ENCODE data around the gene FAM217A. TPM values are rescaled to one million over a fixed set of nuclear protein-coding genes. Genes with fewer than 3 reads are reported as not detected.

Gene FAM217A
- total and polyA plus RNA-seq, 4 donors, result not detected

GRCh38 chr6:4036581-4036980, 42.4 kb downstream of the FAM217A start:
- WGBS, 2 donors, result 92 to 97% methylated on average over 5 of the region's 5 CpGs
- no peak for DNase-seq
- H3K36me3 ChIP-seq (ENCODE audit: control insufficient read depth in 1 of 2, insufficient read depth in 2 of 2, low read length in 1 of 2), result peaks cover 0 to 6% of the 10 kb centered on the region in 2 donors

GRCh38 chr6:4032475-4032874, 46.5 kb downstream of the FAM217A start:
- Histone ChIP-seq H3K4me3 (ENCODE audit: low read length in 2 of 2) (no peak overlapping the region), H3K27ac (ENCODE audit: low read depth in 1 of 2, low read length in 2 of 2) (no peak overlapping the region), H3K27me3 (ENCODE audit: control insufficient read depth in 1 of 2, insufficient read depth in 2 of 2, low read length in 1 of 2) (no peaks in the 10 kb centered on the region), H3K36me3 (ENCODE audit: control insufficient read depth in 1 of 2, insufficient read depth in 2 of 2, low read length in 1 of 2) (peaks cover 0 to 2% of the 10 kb centered on the region in 2 donors), H3K9me3 (ENCODE audit: control insufficient read depth, low read length) (no peaks in the 10 kb centered on the region), H3K4me1 (ENCODE audit: control insufficient read depth in 1 of 2, insufficient read depth in 2 of 2, low read length in 2 of 2) (peaks cover 0 to 1% of the 10 kb centered on the region in 2 donors)
- no peak for ATAC-seq (ENCODE audit: low FRiP score)
- 81 to 82% methylated on average over 9 of the region's 9 CpGs for WGBS, 2 donors
- no peak for DNase-seq
- intact Hi-C loops (cut with DNase I), result no loop called here

More at GRCh38 chr6:4036581-4036980, 42.4 kb downstream of the FAM217A start:
- H3K9me3 ChIP-seq (ENCODE audit: control insufficient read depth, low read length), result no peaks in the 10 kb centered on the region
- H3K4me1 ChIP-seq (ENCODE audit: control insufficient read depth in 1 of 2, insufficient read depth in 2 of 2, low read length in 2 of 2), result peaks cover 0 to 1% of the 10 kb centered on the region in 2 donors
- no peak for ATAC-seq (ENCODE audit: low FRiP score)
- intact Hi-C loops (cut with DNase I), result no loop called here
- no peak overlapping the region for H3K27ac ChIP-seq (ENCODE audit: low read depth in 1 of 2, low read length in 2 of 2)
- H3K4me3 ChIP-seq (ENCODE audit: low read length in 2 of 2), result no peak overlapping the region
- no peaks in the 10 kb centered on the region for H3K27me3 ChIP-seq (ENCODE audit: control insufficient read depth in 1 of 2, insufficient read depth in 2 of 2, low read length in 1 of 2)

- intact Hi-C loops (cut with DNase I), result no loop called here
These were observed 47.5 kb downstream of the FAM217A start for GRCh38 chr6:4031442-4031841.

GRCh38 chr6:4030669-4031068, 48.3 kb downstream of the FAM217A start:
- no peaks in the 10 kb centered on the region for H3K27me3 ChIP-seq (ENCODE audit: control insufficient read depth in 1 of 2, insufficient read depth in 2 of 2, low read length in 1 of 2)
- no peaks in the 10 kb centered on the region for H3K36me3 ChIP-seq (ENCODE audit: control insufficient read depth in 1 of 2, insufficient read depth in 2 of 2, low read length in 1 of 2)
- DNase-seq (no peak), ATAC-seq (ENCODE audit: low FRiP score) (no peak)
- intact Hi-C loops (cut with DNase I), result no loop called here
- WGBS, 2 donors, result 89 to 94% methylated on average over 2 of the region's 2 CpGs
- H3K27ac ChIP-seq (ENCODE audit: low read depth in 1 of 2, low read length in 2 of 2), result no peak overlapping the region
- no peak overlapping the region for H3K4me3 ChIP-seq (ENCODE audit: low read length in 2 of 2)
- no peaks in the 10 kb centered on the region for H3K9me3 ChIP-seq (ENCODE audit: control insufficient read depth, low read length)
- peaks cover 0 to 1% of the 10 kb centered on the region in 2 donors for H3K4me1 ChIP-seq (ENCODE audit: control insufficient read depth in 1 of 2, insufficient read depth in 2 of 2, low read length in 2 of 2)

More at GRCh38 chr6:4031442-4031841, 47.5 kb downstream of the FAM217A start:
- no peak overlapping the region for H3K27ac ChIP-seq (ENCODE audit: low read depth in 1 of 2, low read length in 2 of 2)
- ATAC-seq (ENCODE audit: low FRiP score) (no peak), DNase-seq (no peak)
- no peaks in the 10 kb centered on the region for H3K9me3 ChIP-seq (ENCODE audit: control insufficient read depth, low read length)
- H3K27me3 ChIP-seq (ENCODE audit: control insufficient read depth in 1 of 2, insufficient read depth in 2 of 2, low read length in 1 of 2), result no peaks in the 10 kb centered on the region
- peaks cover 0 to 1% of the 10 kb centered on the region in 2 donors for H3K4me1 ChIP-seq (ENCODE audit: control insufficient read depth in 1 of 2, insufficient read depth in 2 of 2, low read length in 2 of 2)
- H3K36me3 ChIP-seq (ENCODE audit: control insufficient read depth in 1 of 2, insufficient read depth in 2 of 2, low read length in 1 of 2), result no peaks in the 10 kb centered on the region
- WGBS, 2 donors, result 90 to 95% methylated on average over 1 of the region's 1 CpG
- H3K4me3 ChIP-seq (ENCODE audit: low read length in 2 of 2), result no peak overlapping the region

GRCh38 chr6:4029687-4030086, 49.2 kb downstream of the FAM217A start:
- peaks cover 0 to 1% of the 10 kb centered on the region in 2 donors for H3K4me1 ChIP-seq (ENCODE audit: control insufficient read depth in 1 of 2, insufficient read depth in 2 of 2, low read length in 2 of 2)

GRCh38 chr6:4028051-4028450, 50.9 kb downstream of the FAM217A start:
- DNase-seq (no peak), ATAC-seq (ENCODE audit: low FRiP score) (no peak)
- Histone ChIP-seq H3K4me1 (ENCODE audit: control insufficient read depth in 1 of 2, insufficient read depth in 2 of 2, low read length in 2 of 2) (peaks cover 0 to 1% of the 10 kb centered on the region in 2 donors), H3K36me3 (ENCODE audit: control insufficient read depth in 1 of 2, insufficient read depth in 2 of 2, low read length in 1 of 2) (no peaks in the 10 kb centered on the region), H3K9me3 (ENCODE audit: control insufficient read depth, low read length) (no peaks in the 10 kb centered on the region), H3K27ac (ENCODE audit: low read depth in 1 of 2, low read length in 2 of 2) (no peak overlapping the region), H3K27me3 (ENCODE audit: control insufficient read depth in 1 of 2, insufficient read depth in 2 of 2, low read length in 1 of 2) (no peaks in the 10 kb centered on the region), H3K4me3 (ENCODE audit: low read length in 2 of 2) (no peak overlapping the region)
- intact Hi-C loops (cut with DNase I), result no loop called here

More at GRCh38 chr6:4029687-4030086, 49.2 kb downstream of the FAM217A start:
- no peaks in the 10 kb centered on the region for H3K27me3 ChIP-seq (ENCODE audit: control insufficient read depth in 1 of 2, insufficient read depth in 2 of 2, low read length in 1 of 2)
- no peak overlapping the region for H3K4me3 ChIP-seq (ENCODE audit: low read length in 2 of 2)
- no peaks in the 10 kb centered on the region for H3K9me3 ChIP-seq (ENCODE audit: control insufficient read depth, low read length)
- no peaks in the 10 kb centered on the region for H3K36me3 ChIP-seq (ENCODE audit: control insufficient read depth in 1 of 2, insufficient read depth in 2 of 2, low read length in 1 of 2)
- H3K27ac ChIP-seq (ENCODE audit: low read depth in 1 of 2, low read length in 2 of 2), result no peak overlapping the region
- WGBS, 2 donors, result 89 to 91% methylated on average over 7 of the region's 7 CpGs
- intact Hi-C loops (cut with DNase I), result no loop called here
- DNase-seq (no peak), ATAC-seq (ENCODE audit: low FRiP score) (no peak)

- Histone ChIP-seq H3K9me3 (ENCODE audit: control insufficient read depth, low read length) (no peaks in the 10 kb centered on the region), H3K27me3 (ENCODE audit: control insufficient read depth in 1 of 2, insufficient read depth in 2 of 2, low read length in 1 of 2) (no peaks in the 10 kb centered on the region), H3K4me3 (ENCODE audit: low read length in 2 of 2) (no peak overlapping the region), H3K36me3 (ENCODE audit: control insufficient read depth in 1 of 2, insufficient read depth in 2 of 2, low read length in 1 of 2) (no peaks in the 10 kb centered on the region), H3K27ac (ENCODE audit: low read depth in 1 of 2, low read length in 2 of 2) (no peak overlapping the region), H3K4me1 (ENCODE audit: control insufficient read depth in 1 of 2, insufficient read depth in 2 of 2, low read length in 2 of 2) (no peaks in the 10 kb centered on the region)
- ATAC-seq (ENCODE audit: low FRiP score) (no peak), DNase-seq (no peak)
- 100% methylated on average over 1 of the region's 1 CpG for WGBS, 2 donors
- intact Hi-C loops (cut with DNase I), result no loop called here
These were observed 53.3 kb downstream of the FAM217A start for GRCh38 chr6:4025681-4026080.

- intact Hi-C loops (cut with DNase I), result no loop called here
- ATAC-seq (ENCODE audit: low FRiP score) (no peak), DNase-seq (no peak)
- no peaks in the 10 kb centered on the region for H3K27me3 ChIP-seq (ENCODE audit: control insufficient read depth in 1 of 2, insufficient read depth in 2 of 2, low read length in 1 of 2)
- no peaks in the 10 kb centered on the region for H3K9me3 ChIP-seq (ENCODE audit: control insufficient read depth, low read length)
- no peak overlapping the region for H3K4me3 ChIP-seq (ENCODE audit: low read length in 2 of 2)
- no peak overlapping the region for H3K27ac ChIP-seq (ENCODE audit: low read depth in 1 of 2, low read length in 2 of 2)
- no peaks in the 10 kb centered on the region for H3K36me3 ChIP-seq (ENCODE audit: control insufficient read depth in 1 of 2, insufficient read depth in 2 of 2, low read length in 1 of 2)
- WGBS, 2 donors, result 19 to 27% methylated on average over 1 of the region's 1 CpG
- H3K4me1 ChIP-seq (ENCODE audit: control insufficient read depth in 1 of 2, insufficient read depth in 2 of 2, low read length in 2 of 2), result no peaks in the 10 kb centered on the region
These were observed 55.7 kb downstream of the FAM217A start for GRCh38 chr6:4023240-4023639.

- Histone ChIP-seq H3K4me3 (ENCODE audit: low read length in 2 of 2) (peak overlapping the region; percentile 71 to 87), H3K27ac (ENCODE audit: low read depth in 1 of 2, low read length in 2 of 2) (peak overlapping the region; percentile 45 to 50), H3K9me3 (ENCODE audit: control insufficient read depth, low read length) (no peaks in the 10 kb centered on the region), H3K27me3 (ENCODE audit: control insufficient read depth in 1 of 2, insufficient read depth in 2 of 2, low read length in 1 of 2) (no peaks in the 10 kb centered on the region), H3K4me1 (ENCODE audit: control insufficient read depth in 1 of 2, insufficient read depth in 2 of 2, low read length in 2 of 2) (no peaks in the 10 kb centered on the region), H3K36me3 (ENCODE audit: control insufficient read depth in 1 of 2, insufficient read depth in 2 of 2, low read length in 1 of 2) (no peaks in the 10 kb centered on the region)
- WGBS, 2 donors, result 2 to 3% methylated on average over 15 of the region's 15 CpGs
- intact Hi-C loops (cut with DNase I), result no loop called here
- DNase-seq (no peak), ATAC-seq (ENCODE audit: low FRiP score) (no peak)
These were observed 56.9 kb downstream of the FAM217A start for GRCh38 chr6:4021854-4022695.

Data from aorta (tissue), 5 donors.